Uterus (tissue), 4 donors: ENCODE measurements around the gene TUFT1. TPM values are rescaled to one million over a fixed set of nuclear protein-coding genes. Genes with fewer than 3 reads are reported as not detected.

Experiments used
- DNase-seq, 2 donors: peaks; one replicate each; pipeline ENCODE4 v3.0.0-alpha.2; 2019 to 2020
- H3K27ac ChIP-seq, 2 donors: fragments of 200-600 bp; sonication (generic); 1 replicate in 1 of 2; 2 replicates in 1 of 2; pipeline ENCODE4 v1.5.1; 2016 to 2018
- H3K27me3 ChIP-seq, 2 donors: fragments of 200-600 bp; sonication (generic); one replicate each; pipeline ENCODE4 v1.5.1; 2018 to 2019; ENCODE audit warnings: control low read depth in 1 of 2
- H3K36me3 ChIP-seq, 2 donors: fragments of 200-600 bp; sonication (generic); one replicate each; pipeline ENCODE4 v1.5.1; 2019; ENCODE audit warnings: control low read depth in 1 of 2
- H3K4me1 ChIP-seq, 2 donors: fragments of 200-600 bp; sonication (generic); one replicate each; pipeline ENCODE4 v1.5.1; 2018 to 2019; ENCODE audit warnings: control low read depth in 1 of 2
- H3K4me3 ChIP-seq, 2 donors: fragments of 200-600 bp; sonication (generic); 1 replicate in 1 of 2; 2 replicates in 1 of 2; pipeline ENCODE4 v1.5.1; 2018 to 2019; ENCODE audit warnings: mild to moderate bottlenecking in 1 of 2
- H3K9me3 ChIP-seq, 2 donors: fragments of 200-600 bp; sonication (generic); one replicate each; pipeline ENCODE4 v1.5.1; 2019; ENCODE audit warnings: control low read depth in 1 of 2
- CTCF ChIP-seq, 4 experiments: fragments of 200-600 bp in 2 of 4; fragments of 450-650 bp in 2 of 4; sonication (generic) in 2 of 4; IDR thresholded peaks; one replicate each; pipeline ENCODE4 v1.5.1; 2016 to 2019; ENCODE audit warnings: antibody characterized with exemption in 4 of 4, mild to moderate bottlenecking in 2 of 4, moderate library complexity in 1 of 4
- POLR2A ChIP-seq, 2 donors: fragments of 450-650 bp; IDR thresholded peaks; one replicate each; pipeline ENCODE4 v1.6.1; 2016; ENCODE audit warnings: antibody characterized with exemption in 2 of 2, mild to moderate bottlenecking in 1 of 2, moderate library complexity in 1 of 2
- intact Hi-C: fragments of 100-400 bp; cut with DNase I; formaldehyde crosslinking; loops from one replicate; pipeline ENCODE4 v1.15.1; 2023; ENCODE audit warnings: low total_unique reads
- total RNA-seq, 4 donors: library from RNA; depleted of rRNA in 3 of 4; stranded (reverse); fragments of >200 nt in 3 of 4; gene quantifications; one replicate each; pipeline versions ENCODE4 v1.1.0 to v1.2.4, GENCODE V29; 2014 to 2023
- donor health status: DM: yes; HTN: yes; CAD: no.

TUFT1 gene
- total RNA-seq, 4 donors from 2014 or later: 0.29 to 7.3 (median 5.0) TPM

- intact Hi-C loops: no loop called here
- Histone ChIP-seq H3K4me1 (no peaks in the 10 kb centered on the region), H3K4me3 (no peak overlapping the region), H3K27ac (no peak overlapping the region), H3K27me3 (no peaks in the 10 kb centered on the region), H3K36me3 (no peaks in the 10 kb centered on the region), H3K9me3 (no peaks in the 10 kb centered on the region)
- no peak for TF ChIP-seq CTCF (IDR thresholded peaks at IDR 0.05)
- no peak for TF ChIP-seq POLR2A (IDR thresholded peaks at IDR 0.05)
- DNase-seq: no peak
These were observed 45.3 kb upstream of the TUFT1 start for GRCh38 chr1:151494741-151495281.

- TF ChIP-seq CTCF (IDR thresholded peaks at IDR 0.05) (no peak), POLR2A (IDR thresholded peaks at IDR 0.05) (no peak)
- Histone ChIP-seq H3K9me3 (no peaks in the 10 kb centered on the region), H3K27me3 (no peaks in the 10 kb centered on the region), H3K36me3 (no peaks in the 10 kb centered on the region), H3K4me3 (no peak overlapping the region), H3K4me1 (no peaks in the 10 kb centered on the region), H3K27ac (no peak overlapping the region)
- intact Hi-C loops: no loop called here
- no peak for DNase-seq
These were observed 44.8 kb upstream of the TUFT1 start for GRCh38 chr1:151495316-151495715.

- TF ChIP-seq POLR2A (IDR thresholded peaks at IDR 0.05): no peak
- no peak for TF ChIP-seq CTCF (IDR thresholded peaks at IDR 0.05)
- H3K27me3 ChIP-seq: no peaks in the 10 kb centered on the region
- H3K9me3 ChIP-seq: no peaks in the 10 kb centered on the region
- DNase-seq: no peak
- no peaks in the 10 kb centered on the region for H3K36me3 ChIP-seq
- no peak overlapping the region for H3K4me3 ChIP-seq
- H3K4me1 ChIP-seq: no peaks in the 10 kb centered on the region
- no peak overlapping the region for H3K27ac ChIP-seq
- intact Hi-C loops: no loop called here
These were observed 40.7 kb upstream of the TUFT1 start for GRCh38 chr1:151499365-151499764.

GRCh38 chr1:151499930-151500329 is 40.2 kb upstream of the TUFT1 start:
- DNase-seq: no peak
- H3K4me3 ChIP-seq: no peak overlapping the region
- no peaks in the 10 kb centered on the region for H3K4me1 ChIP-seq
- no peak overlapping the region for H3K27ac ChIP-seq
- intact Hi-C loops: no loop called here
- TF ChIP-seq POLR2A (IDR thresholded peaks at IDR 0.05) (no peak), CTCF (IDR thresholded peaks at IDR 0.05) (no peak)
- no peaks in the 10 kb centered on the region for H3K27me3 ChIP-seq
- H3K9me3 ChIP-seq: no peaks in the 10 kb centered on the region
- no peaks in the 10 kb centered on the region for H3K36me3 ChIP-seq

- Histone ChIP-seq H3K27me3 (no peaks in the 10 kb centered on the region), H3K27ac (no peak overlapping the region), H3K9me3 (no peaks in the 10 kb centered on the region), H3K36me3 (no peaks in the 10 kb centered on the region), H3K4me1 (no peaks in the 10 kb centered on the region), H3K4me3 (no peak overlapping the region)
- intact Hi-C loops: no loop called here
- DNase-seq: no peak
- no peak for TF ChIP-seq CTCF (IDR thresholded peaks at IDR 0.05)
These were observed 38.6 kb upstream of the TUFT1 start for GRCh38 chr1:151501474-151501873.
